Measurements from ENCODE around the gene ZFP92.

Gene ZFP92

DNA sequence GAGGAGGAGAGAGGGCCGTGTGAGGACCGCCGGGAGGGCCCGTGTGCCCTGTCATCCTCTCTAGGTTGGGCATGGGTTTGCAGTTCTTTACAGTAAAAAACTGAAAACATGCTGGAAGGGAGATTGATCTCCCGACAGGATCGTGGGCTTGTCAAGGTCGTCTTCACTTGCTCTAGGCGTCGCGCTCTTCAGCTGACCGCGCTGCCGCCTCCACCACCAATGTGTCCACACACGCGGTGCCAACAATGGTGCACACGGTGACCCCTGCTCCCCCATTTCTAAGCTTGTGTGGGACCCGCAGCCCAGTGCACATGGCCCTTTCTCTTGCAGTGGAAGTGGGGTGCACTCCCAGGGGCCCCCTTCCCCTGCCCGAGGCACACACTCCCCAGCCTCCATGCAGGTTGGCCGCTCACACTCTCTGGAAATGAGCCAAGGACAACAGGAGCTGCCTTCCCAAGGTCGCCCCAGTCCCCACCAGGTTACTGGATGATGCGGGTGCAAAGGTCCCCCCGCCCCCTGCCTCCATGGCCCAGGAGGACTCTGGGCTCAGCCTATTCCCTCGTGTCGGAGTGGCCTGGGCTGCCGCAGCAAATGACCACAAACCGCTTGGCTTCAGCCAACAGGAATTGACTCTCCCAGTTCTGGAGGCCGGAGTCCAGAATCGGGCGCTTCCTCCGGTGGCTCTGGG lies 1.7 kb upstream of the ZFP92 start:
- DNase-seq, result no peak

DNA sequence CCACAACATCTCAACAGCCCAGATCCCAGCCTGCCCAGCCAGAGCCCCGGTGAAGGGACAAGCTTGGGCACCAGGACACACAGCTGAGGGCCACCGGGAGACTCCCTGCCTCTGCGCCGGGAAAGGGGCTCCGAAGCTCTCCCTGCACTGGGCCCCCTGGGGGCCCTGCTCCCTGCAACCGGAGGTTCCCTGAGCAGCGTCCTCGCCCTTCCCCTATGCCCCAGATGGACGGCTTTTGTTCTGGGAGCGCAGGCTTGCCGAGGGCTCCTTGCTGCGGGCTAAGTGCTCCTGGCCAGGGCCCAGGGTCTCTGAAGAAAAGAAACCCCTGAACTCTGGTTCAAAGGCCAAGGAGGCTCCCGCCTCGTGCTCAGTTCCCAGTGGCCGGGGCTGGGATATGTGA lies 899 bp upstream of the ZFP92 start:
- DNase-seq, result no peak

DNA sequence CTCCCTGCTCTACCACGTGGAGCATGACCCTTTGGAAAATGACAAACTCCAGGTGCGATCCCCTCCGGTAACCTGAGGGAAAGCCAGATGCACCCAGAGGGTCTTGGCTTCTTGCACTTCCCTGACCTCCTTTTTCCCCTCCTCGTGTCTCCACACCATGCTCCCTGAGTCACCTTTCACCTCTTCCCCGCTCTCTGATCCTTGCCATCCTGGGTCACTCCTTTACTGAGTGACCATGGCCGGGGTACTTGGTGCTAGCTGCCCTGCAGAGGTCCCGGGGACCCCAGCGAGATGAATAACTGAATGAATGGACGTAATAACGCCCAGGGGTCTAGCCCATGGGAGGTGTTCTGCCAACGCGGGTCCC lies 401 bp upstream of the ZFP92 start:
- no peak for DNase-seq

DNA sequence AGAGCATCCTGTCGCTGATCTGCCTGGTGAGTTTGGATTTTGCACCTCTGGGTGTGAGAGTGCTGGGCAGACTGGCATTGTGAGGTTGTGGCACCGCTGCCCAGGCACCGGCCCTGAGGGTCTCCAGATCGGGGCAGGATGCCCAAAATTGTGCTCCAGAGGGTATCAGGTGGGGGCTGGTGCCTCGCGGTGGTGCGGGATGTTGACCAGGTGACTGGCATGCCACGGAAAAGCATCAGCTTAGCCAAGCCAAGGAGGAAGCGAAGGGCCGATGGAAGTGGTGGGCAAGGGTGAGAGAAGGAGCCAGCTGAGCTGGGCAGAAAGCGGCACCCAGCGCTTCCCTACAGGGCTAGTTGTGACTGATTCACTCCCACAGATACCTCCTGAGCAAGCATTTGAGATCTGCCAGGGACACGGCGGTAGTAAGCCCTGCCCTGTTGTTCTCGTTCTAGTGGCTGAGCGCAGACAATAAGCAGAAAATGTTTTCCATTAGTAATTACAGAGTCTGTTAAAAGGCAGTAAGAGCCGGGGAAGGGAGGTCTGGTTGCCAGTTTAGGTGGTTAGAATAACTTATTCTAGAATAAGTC lies 809 bp downstream of the ZFP92 start:
- DNase-seq, result peak; percentile 16

DNA sequence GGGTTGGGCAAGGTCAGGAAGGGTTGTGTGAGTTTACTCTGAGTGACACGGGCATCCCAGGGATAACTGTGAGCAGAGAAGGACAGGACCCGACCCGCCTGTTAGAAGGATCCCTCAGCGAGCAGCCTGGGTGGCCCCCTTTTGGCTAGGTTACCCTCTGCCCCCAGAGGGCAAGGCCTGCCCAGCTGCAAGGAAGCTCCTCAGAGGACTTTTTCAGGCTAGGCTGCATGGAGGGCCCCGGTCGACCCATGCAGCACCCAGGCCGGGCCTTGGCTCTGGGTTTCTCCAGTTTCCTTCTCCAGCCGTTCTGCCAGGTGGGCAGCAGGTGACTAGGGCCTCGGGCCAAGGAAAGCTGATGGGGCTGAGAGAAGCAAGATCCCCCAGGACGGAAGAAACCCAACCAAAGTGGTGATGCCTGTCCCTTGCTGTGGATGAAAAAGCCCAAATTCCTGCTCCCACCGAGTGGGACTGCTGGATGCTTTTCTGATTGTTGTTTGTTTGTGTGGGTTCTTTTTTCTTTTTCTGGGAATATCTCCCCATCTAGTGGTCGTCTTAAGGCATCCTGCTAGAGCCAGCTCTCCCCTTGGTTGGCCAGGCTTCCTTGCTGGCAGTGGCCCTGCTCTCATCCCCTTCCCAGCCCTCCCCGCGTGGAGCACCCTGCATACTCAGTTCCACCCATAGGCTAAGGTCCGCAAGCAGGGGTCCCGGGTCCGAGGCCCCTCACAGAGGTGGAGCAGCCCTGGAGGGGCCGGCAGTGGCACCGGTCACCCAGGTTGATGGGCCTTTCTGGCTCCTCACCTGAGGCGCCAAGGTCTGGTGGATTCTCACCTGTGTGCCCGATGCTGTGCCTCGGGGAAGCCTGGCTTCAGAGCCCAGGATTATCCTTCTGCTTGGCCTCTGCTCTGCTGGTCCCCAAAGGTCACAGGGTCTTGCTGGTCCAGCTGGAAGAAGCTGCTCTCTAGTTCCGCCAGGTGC lies 1.8 kb downstream of the ZFP92 start:
- no peak for DNase-seq

DNA sequence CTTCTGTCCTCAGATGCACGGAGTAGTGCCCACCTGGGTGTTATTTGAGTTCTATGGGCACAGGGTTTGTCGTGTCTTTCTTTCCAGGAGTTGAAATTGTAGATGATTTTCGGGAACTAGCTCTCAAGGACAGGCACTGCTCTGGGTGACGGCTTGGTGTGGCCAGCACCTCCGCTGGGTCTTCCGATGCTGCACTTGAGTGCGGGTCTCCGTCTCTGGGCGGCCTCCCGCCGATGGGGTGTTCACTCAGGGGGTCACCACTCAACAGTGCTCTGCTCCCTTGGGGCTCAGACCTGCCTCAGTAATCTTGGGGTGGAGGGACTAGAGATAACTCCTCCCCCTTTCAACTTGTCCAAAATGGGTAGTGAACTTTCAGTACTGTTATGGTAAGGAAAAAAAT lies 2.5 kb downstream of the ZFP92 start:
- no peak for DNase-seq

DNA sequence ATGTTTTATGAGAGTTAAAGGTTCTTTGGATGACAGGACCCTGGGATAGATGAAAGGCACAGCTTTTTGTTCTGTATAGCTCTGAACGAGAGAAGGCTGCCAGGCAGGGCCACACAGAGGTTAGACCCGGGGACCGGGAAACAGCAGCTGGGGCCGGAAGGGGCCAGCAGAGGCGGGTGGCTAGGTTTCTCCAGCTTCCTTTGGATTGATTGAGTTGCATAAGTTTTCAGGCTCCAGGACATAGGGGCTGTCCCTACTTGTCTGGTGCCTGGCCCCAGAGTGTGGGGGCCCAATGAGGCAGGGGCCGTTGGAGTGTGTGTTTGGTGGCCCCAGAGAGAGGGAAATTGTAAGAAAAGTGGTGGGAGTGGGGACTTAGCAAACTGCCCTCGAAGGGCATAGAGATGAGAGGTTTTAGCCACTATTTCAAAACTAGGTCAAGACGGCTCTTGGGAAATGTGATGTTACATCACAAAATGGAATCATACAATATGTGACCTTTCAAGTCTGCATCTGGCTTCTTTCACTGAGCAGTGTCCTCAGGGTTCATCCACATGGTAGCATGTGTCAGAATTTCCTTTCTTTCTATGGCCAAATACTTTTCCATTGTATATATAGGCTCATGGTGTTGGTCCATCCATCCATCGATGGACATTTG lies 3.7 kb downstream of the ZFP92 start:
- DNase-seq, result peak; percentile 72

DNA sequence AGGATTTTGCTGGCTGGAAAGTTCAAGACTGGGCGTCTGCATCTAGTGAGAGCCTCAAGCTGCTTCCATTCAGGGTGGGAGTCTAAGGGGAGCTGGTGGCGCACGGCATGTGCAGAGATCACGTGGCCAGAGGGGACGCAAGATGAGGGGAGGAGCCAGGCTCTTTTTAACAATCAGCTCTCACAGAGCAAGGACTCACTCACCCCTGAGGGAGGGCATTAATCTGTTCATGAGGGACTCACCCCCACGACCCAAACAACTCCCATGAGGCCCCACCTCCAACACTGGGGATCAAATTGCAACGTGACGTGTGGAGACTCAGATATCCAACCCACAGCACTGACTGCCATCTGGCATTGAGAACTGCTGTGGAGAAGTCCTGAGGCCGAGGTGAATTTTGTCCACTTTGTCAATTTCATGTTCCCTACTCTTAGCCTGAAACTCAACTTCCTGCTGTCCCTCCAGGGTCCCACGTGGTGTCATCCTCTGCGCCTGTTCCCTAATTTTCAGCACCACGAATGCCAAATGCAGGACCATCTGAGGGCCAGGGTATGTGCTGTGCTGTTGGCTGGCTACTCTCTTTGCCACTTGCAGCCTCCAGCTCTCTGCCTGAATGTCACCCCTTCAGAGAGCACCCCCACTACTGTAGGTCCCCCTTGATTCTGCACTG lies 5.6 kb downstream of the ZFP92 start:
- DNase-seq, result no peak

DNA sequence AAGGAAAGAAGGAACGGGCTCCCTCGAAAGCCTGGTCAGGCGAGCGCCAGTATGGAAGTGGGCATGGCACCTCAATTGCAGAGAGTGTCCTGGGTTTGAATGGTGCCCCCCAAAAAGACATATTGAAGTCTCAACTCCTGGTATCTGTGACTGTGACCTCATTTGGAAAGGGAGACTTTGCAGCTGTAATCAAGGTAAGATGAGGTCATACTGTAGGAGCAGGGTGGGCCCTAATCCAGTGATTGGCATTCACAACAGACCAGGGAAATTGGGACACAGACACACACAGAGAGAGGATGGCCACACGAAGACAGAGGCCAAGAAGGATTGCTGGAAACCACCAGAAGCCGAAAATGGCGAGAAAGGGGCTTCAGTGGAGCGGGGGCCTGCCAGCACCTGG lies 6.4 kb downstream of the ZFP92 start:
- DNase-seq, result no peak

DNA sequence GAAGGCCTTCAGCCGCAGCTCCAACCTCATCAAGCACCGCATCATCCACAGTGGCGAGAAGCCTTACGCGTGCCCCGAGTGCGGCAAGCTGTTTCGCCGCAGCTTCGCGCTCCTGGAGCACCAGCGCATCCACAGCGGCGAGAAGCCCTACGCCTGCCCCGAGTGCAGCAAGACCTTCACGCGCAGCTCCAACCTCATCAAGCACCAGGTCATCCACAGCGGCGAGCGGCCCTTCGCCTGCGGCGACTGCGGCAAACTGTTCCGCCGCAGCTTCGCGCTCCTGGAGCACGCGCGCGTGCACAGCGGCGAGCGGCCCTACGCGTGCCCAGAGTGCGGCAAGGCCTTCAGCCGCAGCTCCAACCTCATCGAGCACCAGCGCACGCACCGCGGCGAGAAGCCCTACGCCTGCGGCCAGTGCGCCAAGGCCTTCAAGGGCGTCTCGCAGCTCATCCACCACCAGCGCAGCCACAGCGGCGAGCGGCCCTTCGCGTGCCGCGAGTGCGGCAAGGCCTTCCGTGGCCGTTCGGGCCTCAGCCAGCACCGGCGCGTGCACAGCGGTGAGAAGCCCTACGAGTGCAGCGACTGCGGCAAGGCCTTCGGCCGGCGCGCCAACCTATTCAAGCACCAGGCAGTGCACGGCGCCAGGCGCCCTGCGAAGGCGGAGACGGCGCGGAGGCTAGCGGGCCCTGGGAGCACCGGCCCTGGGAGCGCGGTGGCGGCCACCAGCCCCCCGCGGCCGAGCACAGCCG lies 9.8 kb downstream of the ZFP92 start:
- DNase-seq, result no peak

DNA sequence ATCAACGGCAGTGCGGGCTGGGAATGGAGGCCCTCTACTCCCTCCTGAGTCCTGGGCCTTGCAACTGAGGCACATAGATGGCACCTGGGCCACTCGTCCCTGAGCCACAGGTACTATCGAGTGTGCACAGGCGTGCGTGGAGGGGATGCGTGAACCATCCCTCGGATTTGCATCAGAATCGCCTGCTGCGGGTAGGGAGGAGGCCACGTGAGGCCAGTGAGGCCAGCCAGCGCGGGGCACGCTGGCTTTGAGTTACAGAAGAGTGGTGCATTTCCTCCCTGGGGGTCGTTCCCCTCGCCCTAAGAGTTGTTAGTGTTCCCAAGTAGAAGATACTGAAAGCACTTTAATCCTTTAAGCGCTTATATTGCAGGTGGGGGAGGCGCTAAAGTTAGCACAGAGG lies 10.6 kb downstream of the ZFP92 start:
- DNase-seq, result no peak

DNA sequence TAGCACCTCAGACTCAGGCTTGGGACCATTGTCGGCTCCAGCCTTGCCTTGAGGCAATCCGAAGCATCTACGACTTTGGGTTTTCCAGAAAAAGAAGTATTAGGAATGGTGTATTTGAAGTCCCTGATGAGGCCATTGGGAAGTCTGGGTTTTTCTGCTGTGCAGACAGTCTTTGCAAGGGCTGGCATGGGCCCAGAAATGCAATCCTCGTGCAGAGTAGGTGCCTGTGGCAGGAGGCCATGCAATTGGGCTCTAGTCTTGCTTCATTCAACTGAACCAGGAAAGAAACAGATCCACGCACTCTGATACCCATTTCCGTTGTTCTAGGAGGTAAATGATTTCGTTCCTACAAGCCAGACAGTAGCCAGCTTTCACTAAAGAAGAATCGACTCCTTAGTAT lies 12.4 kb downstream of the ZFP92 start:
- no peak for DNase-seq

DNA sequence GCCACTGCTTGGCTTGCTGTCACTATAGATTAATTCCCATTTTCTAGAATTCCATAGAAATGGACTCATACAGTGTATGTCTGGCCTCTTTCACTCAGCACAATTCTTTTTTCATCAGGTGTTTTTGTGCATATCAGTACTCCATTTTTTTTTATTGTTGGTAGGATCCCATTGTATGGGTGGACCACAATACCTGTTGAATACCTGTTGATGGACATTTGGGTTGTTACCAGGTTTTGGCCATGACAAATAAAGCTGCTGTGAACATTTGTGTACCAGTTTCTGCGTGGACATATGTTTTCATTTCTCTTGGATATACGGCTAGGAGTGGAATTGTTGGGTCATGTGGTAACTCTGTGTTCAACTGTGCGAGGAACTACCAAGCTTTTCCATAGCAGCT lies 14.9 kb downstream of the ZFP92 start:
- DNase-seq, result no peak

DNA sequence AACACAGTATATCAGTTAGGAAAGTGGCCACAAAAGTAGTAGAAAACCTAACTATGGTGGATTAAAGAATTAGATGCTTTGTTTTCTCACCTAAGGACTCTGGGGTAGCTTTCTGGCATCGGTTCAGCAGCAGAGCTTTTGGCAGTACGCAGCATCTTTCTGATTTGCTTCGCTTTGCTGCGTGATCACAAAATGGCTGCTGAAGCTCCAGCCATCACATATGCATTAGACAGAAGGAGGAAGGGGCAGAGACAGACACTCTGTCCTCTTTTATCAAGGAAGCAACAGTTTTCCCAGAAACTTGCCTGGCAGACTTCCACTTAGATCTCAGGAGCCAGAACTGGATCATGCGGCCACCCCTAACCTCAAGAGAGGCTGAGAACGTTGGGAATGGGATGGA lies 19.5 kb downstream of the ZFP92 start:
- no peak for DNase-seq

DNA sequence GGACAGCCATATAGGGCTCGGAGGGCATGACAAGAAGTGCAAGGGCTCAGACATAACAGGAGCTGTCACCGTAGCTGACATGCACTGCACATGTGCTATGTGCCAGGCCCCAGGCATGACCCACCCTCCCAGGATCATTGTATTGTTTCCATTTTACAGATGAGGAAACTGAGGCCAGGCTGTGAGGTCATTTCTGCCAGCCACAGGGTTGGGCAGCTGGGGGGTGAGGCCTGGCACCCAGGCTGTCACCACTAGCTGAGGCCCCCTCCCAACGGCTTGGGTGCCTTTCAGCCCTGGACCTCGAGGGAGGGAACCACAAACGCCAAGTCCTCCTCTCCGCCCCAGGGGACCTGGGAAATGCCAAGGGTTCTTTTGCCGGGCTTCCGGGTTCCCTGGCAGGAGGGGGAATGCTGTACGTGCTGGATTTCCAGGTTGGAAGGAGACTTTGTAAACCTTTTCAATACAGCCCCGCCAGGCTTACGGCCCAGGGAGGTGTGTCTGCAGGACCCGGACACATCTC lies 21.9 kb downstream of the ZFP92 start:
- no peak for DNase-seq

DNA sequence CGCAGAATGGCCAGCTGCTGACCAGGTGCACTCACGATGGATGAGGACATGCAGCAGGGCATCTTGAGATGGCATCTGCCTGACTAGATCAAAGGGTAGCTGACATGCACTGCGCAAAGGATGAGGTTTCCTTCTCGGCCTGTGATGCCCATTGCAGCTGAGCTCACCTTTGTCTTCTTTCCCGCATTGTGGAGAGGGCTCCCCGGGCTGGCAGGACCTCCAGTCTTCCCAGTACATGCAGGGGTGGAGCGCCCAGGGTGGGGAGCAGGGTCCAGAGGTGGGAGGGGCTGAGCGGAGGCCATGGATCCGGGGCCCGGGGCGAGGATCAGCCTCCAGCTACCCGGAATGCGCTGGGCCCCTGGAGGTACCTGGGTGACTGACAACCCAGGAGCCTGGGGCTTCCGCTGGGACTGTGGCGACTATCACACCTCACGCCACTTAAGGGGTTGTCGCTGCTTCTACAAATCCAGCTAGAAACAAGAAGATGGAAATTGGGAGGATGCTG lies 22.6 kb downstream of the ZFP92 start:
- no peak for DNase-seq

DNA sequence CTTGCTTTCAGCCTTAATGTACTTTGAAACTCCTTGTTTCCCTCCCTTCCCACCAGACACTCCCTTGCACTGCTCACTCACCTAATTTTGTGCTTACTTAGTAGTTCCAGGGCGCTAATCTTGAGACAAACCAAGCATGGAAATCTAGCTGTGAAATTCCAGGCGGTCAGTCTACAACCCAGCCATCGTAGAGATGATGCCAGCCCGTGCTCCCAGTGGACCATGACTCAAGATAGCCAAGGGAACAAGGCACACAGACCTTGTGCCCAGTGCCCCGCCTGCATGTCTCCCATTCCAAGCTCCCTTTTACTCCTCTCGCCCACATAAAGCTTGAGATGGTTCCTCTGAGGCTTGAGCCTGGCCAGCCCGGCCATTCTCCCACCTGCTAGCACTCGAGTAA lies 23.5 kb downstream of the ZFP92 start:
- DNase-seq, result no peak

DNA sequence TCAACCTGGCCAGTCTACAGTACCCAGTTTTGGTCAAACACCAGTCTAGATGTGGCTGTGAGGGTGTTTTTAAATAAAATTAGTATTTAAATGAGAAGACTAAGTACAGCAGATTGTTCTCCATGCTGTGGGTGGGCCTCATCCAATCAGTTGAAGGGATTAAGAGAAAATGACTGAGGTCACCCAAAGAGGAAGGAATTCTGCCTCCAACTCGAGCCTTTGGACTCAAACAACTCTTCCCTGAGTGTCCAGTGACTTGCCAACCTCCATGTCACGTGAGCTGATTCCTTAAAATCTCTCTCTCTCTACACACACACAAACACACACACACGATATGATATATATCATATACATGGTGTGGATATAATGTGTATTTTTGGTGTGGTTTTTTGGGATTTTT lies 24.6 kb downstream of the ZFP92 start:
- no peak for DNase-seq

DNA sequence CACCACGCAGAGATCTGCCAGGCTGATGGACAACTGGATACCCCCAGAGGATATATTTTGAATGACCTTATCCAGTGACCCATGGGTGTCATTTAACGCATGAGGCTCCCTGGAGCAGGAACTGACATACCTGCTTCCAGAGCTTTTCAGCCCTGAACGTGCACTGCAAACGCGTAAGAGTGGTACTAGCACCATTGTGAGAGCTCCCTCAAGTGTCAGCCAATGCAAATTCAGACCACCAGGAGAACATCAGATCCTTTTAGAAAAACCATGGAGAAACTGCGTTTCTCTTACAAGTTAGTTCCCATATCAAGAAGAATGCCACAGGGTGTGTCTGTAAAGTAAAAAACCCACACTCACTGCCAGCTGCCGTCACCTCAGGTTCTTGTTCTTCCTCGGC lies 27.3 kb downstream of the ZFP92 start:
- no peak for DNase-seq

DNA sequence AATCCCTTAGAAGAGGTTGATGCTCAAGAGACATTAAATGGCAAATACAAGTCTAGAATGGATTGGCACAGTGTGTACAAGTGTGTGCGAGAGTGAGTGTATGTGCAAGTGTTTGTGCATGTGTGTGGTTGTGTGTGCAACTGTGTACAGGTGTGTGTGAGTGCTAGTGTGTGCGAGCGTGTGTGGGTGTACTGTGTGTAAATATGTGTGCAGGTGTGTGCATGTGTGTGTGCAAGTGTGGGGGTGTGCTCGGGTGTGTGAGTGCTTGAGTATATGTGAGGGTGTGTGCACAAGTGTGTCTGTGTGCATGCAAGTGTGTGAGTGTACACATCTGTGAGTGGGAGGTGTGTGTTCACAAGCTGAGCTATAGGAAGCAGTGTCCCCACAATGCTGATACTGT lies 28.7 kb downstream of the ZFP92 start:
- DNase-seq, result no peak

DNA sequence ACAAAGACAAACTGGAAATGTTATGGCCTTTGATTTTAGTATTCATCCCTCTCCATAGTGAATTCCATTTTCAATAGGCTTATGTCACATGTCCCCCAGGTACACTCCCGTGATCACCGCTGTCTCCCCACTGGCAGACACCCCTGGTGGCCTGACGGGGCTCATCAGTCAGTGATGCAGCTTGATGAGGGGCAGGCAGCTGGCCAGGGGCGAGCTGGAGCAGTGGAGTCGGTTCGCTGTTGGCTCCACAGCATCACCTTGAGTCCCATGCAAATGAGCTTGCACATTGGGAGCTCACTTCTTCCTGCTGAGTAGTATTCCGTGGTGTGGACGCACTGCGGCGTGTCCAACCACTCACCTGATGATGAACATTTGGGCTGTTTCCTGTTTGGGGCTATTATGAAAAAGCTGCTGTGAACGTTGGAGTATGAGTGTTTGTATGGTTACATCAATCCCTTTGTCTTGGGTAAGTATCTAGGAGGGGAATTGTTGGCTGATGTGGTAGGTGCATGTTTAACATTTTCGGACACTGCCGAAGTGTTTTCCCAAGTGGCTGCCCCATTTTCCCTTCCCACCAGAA lies 29.4 kb downstream of the ZFP92 start:
- DNase-seq, result no peak
